ENCODE data around the gene FOXO3. TPM values are rescaled to one million over a fixed set of nuclear protein-coding genes. Genes with fewer than 3 reads are reported as not detected.

Gene FOXO3
- total and polyA plus RNA-seq, 2 of the 13 experiments (the other 11 are each of a cell fraction or from before 2014, with no cell fraction given) = 16.0 to 22.5 TPM

DNA sequence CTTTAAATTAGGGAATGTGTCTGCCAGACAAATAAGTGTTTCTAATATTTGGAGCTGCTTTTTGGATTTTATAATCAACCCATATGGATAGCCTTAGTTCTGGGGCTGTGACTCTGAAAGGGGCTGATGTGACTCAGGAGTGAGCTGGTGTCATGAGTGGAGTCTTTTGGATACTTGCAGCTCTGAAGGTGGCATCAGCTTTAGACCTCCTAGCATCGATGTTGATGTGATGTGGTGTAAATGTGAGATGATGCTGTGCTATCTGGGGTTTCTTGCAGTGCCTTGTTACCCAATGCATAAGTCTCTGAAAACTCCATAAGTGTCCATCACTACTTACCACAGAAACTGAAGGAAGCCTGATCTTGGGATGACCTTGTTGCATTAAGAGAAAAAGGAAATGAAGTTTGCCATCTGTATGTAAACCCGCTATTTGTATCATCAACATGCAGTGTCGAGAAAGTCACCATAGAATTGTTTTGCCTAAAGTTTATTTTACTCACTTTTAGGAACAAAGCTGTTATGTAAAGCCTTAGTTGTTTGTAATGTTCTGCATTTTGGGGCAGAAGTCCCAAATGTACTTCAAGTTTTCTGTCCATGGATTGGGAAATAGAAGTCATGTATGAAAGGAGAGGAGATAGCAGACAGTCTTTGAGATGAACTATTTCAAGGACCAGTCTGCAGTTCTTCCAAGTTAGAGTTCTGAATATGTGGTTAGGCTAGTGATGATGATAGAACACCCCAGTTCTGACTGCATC, 8.0 kb downstream of the FOXO3 start:
- no peak for ATAC-seq

More for the DNA sequence above, 8.0 kb downstream of the FOXO3 start:
- Histone ChIP-seq H4K20me1 (ENCODE audit: insufficient read depth, low read length) (peaks cover 42% of the 10 kb centered on the region), H3K27me3 (ENCODE audit: control insufficient read depth in 1 of 2, insufficient read depth in 2 of 2, low read length in 2 of 2) (no peaks in the 10 kb centered on the region), H2AFZ (ENCODE audit: low read length) (no peak overlapping the region), H3K4me2 (ENCODE audit: low read depth, low read length) (no peak overlapping the region), H3K79me2 (ENCODE audit: insufficient read depth, low read length) (peaks cover 89% of the 10 kb centered on the region), H3K4me3 (replicated peaks in 1 of 3; ENCODE audit: insufficient read depth in 1 of 3, low read depth in 2 of 3, low read length in 3 of 3) (no peak overlapping the region), H3K9me3 (ENCODE audit: low read length) (no peaks in the 10 kb centered on the region), H3K4me1 (ENCODE audit: insufficient read depth, low read length) (peaks cover 36% of the 10 kb centered on the region), H3K36me3 (replicated peaks in 1 of 2; ENCODE audit: control insufficient read depth in 1 of 2, insufficient read depth in 2 of 2, low read length in 2 of 2) (peaks cover 16 to 64% of the 10 kb centered on the region in 2 experiments), H3K9ac (ENCODE audit: insufficient read depth, low read depth, low read length) (no peak overlapping the region), H3K27ac (ENCODE audit: extremely low read length, insufficient read depth, low read length) (no peak overlapping the region)
- POLR2A ChIA-PET = interaction anchor here (2.0 kb wide), 1 partner anchor 11 kb away, joined by 7 read pairs; no protein-coding TSS in a partner anchor
- CTCF ChIA-PET (ENCODE audit: low intra/inter-chr PET ratio, low total read pairs) = no interaction called here
- no peak for FAIRE-seq
- in situ Hi-C loops (cut with HindIII; ENCODE audit: extremely low pct_ligation_motif_present, low pct_unique_long_range_greater_than_20kb) = no loop called here
- TF ChIP-seq, protein P1, sequence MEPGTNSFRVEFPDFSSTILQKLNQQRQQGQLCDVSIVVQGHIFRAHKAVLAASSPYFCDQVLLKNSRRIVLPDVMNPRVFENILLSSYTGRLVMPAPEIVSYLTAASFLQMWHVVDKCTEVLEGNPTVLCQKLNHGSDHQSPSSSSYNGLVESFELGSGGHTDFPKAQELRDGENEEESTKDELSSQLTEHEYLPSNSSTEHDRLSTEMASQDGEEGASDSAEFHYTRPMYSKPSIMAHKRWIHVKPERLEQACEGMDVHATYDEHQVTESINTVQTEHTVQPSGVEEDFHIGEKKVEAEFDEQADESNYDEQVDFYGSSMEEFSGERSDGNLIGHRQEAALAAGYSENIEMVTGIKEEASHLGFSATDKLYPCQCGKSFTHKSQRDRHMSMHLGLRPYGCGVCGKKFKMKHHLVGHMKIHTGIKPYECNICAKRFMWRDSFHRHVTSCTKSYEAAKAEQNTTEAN (CRISPR knock-in tag; conservative IDR thresholded peaks at IDR 0.05) = no peak
- no peak for TF ChIP-seq GPN1 (CRISPR knock-in tag; IDR thresholded peaks at IDR 0.05; ENCODE audit: borderline replicate concordance)
- TF ChIP-seq ZZZ3 (CRISPR knock-in tag; IDR thresholded peaks at IDR 0.05; ENCODE audit: borderline replicate concordance) = no peak
- no peak for TF ChIP-seq ZNF446 (CRISPR knock-in tag; IDR thresholded peaks at IDR 0.05)
- no peak for TF ChIP-seq RBAK (CRISPR knock-in tag; IDR thresholded peaks at IDR 0.05)
- TF ChIP-seq ZNF781 (CRISPR knock-in tag; IDR thresholded peaks at IDR 0.05; ENCODE audit: borderline replicate concordance, not compliant biosample characterization) = no peak
- no peak for TF ChIP-seq CCAR2 (optimal IDR thresholded peaks at IDR 0.05; ENCODE audit: low read depth, low read length)
- TF ChIP-seq HOXA3 (CRISPR knock-in tag; IDR thresholded peaks at IDR 0.05) = no peak
- TF ChIP-seq TEAD3 (CRISPR knock-in tag; optimal IDR thresholded peaks at IDR 0.05; ENCODE audit: borderline replicate concordance) = no peak
- TF ChIP-seq ZNF713 (CRISPR knock-in tag; IDR thresholded peaks at IDR 0.05) = no peak
- no peak for TF ChIP-seq ZSCAN31 (CRISPR knock-in tag; IDR thresholded peaks at IDR 0.05; ENCODE audit: low read depth)
- no peak for TF ChIP-seq ZNF747 (CRISPR knock-in tag; IDR thresholded peaks at IDR 0.05; ENCODE audit: borderline replicate concordance)
- TF ChIP-seq MAF1 (CRISPR knock-in tag; IDR thresholded peaks at IDR 0.05; ENCODE audit: borderline replicate concordance) = no peak
- TF ChIP-seq MEIS2 (CRISPR knock-in tag; IDR thresholded peaks at IDR 0.05) = no peak
- TF ChIP-seq MBNL3 (CRISPR knock-in tag; conservative IDR thresholded peaks at IDR 0.05) = no peak
- no peak for TF ChIP-seq HBP1 (CRISPR knock-in tag; IDR thresholded peaks at IDR 0.05; ENCODE audit: low read depth)
- no peak for TF ChIP-seq ZNF605 (CRISPR knock-in tag; IDR thresholded peaks at IDR 0.05)
- intact Hi-C loops (cut with micrococcal nuclease; ENCODE audit: unreplicated experiment) = loop anchor here (10.0 kb wide), 1 partner anchor 146 kb away; no protein-coding TSS in a partner anchor
- 90% methylated on average over 3 of the region's 3 CpGs for WGBS (ENCODE audit: low lambda C conversion rate)
- no TSS peak for BruUV-seq (replicated peaks)
- DNase-seq (ENCODE audit: low spot score) = no peak
